ENCODE measurements around the gene ELFN1.

ELFN1 gene

DNA sequence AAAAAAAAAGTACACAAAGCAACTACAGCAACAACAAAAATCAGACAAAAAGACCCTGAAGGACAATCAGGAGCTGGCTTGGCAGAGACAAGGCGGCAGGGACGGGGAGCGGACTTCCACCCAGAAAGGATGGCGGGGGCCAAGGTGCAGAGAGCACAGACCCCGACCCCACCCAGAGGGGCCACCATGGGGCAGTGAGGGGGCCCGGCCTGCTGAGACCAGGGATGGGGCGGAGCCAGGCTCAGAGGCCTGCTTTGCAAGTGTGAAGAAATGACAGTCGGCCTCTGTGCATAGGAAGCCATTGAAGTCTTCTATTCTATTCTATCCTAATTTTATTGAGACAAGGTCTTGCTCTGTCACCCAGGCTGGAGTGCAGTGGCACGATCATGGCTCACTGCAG lies 82.0 kb downstream of the ELFN1 start:
- TF ChIP-seq, protein P1, sequence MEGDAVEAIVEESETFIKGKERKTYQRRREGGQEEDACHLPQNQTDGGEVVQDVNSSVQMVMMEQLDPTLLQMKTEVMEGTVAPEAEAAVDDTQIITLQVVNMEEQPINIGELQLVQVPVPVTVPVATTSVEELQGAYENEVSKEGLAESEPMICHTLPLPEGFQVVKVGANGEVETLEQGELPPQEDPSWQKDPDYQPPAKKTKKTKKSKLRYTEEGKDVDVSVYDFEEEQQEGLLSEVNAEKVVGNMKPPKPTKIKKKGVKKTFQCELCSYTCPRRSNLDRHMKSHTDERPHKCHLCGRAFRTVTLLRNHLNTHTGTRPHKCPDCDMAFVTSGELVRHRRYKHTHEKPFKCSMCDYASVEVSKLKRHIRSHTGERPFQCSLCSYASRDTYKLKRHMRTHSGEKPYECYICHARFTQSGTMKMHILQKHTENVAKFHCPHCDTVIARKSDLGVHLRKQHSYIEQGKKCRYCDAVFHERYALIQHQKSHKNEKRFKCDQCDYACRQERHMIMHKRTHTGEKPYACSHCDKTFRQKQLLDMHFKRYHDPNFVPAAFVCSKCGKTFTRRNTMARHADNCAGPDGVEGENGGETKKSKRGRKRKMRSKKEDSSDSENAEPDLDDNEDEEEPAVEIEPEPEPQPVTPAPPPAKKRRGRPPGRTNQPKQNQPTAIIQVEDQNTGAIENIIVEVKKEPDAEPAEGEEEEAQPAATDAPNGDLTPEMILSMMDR (conservative IDR thresholded peaks at IDR 0.05): no peak
- no peak overlapping the region for H3K27ac ChIP-seq

DNA sequence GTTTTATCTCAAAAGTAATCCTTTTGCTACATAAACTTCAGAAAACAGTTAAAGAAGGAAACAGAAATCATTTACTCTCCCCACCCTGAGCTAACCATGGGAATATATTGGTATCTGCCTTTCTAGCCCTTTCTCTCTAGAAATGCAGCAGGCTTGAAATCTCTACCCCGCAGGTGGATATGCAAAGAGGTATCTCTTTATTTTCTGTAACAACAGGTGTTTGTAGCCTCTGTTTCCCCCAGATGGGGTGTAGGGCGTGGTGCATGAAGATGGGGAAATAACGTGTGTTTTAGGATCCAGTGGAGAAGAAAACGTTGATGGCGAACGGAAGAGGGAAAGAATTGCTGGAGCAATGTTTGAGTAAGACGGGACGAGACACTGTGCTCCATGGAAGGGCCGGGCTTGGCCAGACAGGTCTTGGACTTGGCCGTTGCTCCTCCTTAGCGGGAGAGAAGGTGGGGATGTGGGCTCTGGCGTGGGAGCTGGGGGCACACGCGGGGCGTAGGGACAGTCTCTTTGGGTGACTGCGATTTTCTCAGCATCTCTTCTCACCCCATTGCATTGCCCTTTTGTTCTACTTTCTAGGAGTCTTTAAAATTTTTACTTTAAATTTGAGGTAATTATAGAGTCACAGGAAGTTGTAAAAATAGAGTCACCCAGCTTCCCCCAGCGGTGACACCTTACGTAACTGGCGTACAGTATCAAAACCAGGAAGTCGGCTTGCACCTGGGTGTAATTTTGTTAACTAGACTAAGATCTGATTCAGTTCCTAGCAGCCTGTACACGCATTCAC lies 82.9 kb downstream of the ELFN1 start:
- TF ChIP-seq, protein P1 (conservative IDR thresholded peaks at IDR 0.05): no peak
- no peak overlapping the region for H3K27ac ChIP-seq

DNA sequence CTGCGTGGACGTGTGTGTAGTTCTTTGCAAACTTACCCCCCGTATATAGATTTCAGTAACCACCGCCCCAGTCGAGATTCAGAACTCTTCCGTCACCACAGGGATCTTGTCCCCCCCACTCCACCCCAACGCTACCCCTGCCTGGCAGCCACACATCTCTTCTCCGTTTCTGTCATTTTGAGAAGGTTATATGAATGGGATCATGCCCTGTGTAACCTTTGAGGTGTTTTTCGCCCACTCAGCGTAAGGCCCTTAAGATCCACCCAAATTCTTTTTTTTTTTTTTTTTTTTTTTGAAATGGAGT lies 83.4 kb downstream of the ELFN1 start:
- TF ChIP-seq, protein P1 (conservative IDR thresholded peaks at IDR 0.05): no peak
- H3K27ac ChIP-seq: no peak overlapping the region

DNA sequence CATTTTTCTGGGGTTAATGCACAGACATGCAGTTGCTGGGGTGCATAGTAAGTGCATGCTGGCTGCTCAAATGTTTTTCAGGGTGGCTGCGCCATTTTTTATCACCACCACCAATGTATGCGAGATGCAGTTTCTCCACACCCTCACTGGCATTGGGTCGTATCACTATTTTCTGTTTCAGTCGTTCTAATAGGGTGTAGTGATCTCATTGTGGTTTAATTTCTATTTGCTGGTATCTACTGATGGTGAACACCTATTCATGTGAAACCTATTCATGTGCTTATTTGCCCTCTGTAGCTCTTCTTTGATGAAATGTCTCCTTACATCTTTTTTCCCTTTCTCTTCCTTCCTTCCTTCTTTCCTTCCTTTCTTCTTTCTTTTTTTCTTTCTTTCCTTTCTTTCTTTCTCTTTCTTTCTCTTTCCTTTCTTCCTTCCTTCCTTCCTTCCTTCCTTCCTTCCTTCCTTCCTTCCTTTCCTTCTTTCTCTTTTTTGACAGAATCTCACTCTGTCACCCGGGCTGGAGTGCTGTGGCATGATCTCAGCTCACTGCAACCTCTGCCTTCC lies 84.3 kb downstream of the ELFN1 start:
- TF ChIP-seq, protein P1 (conservative IDR thresholded peaks at IDR 0.05): no peak
- no peak overlapping the region for H3K27ac ChIP-seq

DNA sequence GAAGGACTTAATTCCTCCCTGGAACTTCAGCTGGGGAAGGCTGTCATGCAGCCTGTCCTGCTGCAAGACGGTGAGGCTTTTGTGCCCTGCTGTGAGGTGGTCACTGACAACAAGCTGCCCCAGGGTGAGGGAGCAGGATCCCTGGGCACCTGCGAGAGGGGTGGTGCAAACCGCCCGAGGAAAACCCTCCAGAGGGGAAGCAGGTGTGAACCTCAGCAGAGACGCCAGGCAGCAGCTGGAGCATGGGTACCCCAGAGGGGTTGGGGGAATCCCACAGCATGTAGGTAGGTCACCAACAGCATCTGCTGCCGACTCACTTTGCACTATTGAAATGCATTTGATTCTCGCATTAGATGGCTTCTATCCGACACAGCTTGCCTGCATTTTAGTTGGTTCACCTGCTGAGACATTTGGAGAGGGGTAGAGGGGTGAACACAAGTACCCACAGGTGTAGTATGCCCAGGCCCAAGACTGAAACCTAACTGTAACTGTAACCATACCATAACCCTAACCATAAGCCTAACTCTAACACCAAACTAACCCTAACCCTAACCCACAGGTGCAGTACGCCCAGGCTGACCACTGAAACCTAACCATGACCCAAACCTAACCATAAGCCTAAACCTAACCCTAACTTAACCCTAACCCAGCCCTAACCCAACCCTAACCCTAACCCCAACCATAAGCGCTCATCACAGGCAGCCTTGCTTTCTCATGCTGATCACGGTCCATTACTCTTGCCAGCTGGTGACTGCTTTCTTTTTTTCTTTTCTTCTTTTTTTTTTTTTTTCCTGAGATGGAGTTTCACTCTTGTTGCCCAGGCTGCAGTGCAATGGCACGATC lies 85.9 kb downstream of the ELFN1 start:
- TF ChIP-seq, protein P1 (conservative IDR thresholded peaks at IDR 0.05): no peak
- H3K27ac ChIP-seq: no peak overlapping the region

DNA sequence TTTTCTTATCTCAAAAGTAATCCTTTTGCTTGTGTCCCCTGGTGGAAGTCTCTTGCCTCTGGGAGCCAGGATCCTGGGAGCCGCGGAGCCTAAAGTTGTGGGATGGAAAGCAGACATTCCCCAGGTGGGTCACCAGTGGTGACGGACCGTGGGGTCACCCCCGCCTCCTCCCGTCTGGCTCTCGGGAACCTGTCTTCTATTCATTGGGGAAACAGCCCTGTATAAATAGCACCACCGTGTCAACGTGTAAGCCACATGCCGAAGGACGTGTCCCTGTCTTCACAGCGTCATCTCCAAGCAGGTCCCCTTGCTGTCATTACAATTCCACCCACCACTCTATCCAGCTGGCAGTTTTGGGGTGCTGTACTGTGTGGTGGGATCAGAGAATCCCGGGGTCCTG lies 87.5 kb downstream of the ELFN1 start:
- TF ChIP-seq, protein P1 (conservative IDR thresholded peaks at IDR 0.05): no peak
- no peak overlapping the region for H3K27ac ChIP-seq
